DND-41 (cell line): ENCODE data around the gene TTC36.

Source experiments
- ATAC-seq: fragments of 200-7000 bp; cut with Tn5 transposase; 3 replicates; pipeline ENCODE4 v1.9.1; 2021; ENCODE audit warnings: low read depth; ENCODE audit not compliant: insufficient read depth
- DNase-seq: peaks from one replicate; pipeline ENCODE4 v3.0.0-alpha.2; 2020
- H2AFZ ChIP-seq: 2 replicates; pipeline ENCODE4 v1.6.0; 2012; ENCODE audit warnings: low read depth, low read length
- H3K27ac ChIP-seq: 2 replicates; pipeline ENCODE4 v1.5.1; 2012; ENCODE audit warnings: low read length, inconsistent platforms
- H3K27me3 ChIP-seq: fragments of 200-600 bp; sonication (generic); 2 replicates; pipeline ENCODE4 v1.6.0; 2012; ENCODE audit warnings: low read length, mild to moderate bottlenecking, inconsistent platforms; ENCODE audit not compliant: insufficient read depth, poor library complexity
- H3K36me3 ChIP-seq: 2 replicates; pipeline ENCODE4 v1.5.1; 2012; ENCODE audit warnings: low read length, inconsistent platforms; ENCODE audit not compliant: insufficient read depth
- H3K4me1 ChIP-seq: 2 replicates; pipeline ENCODE4 v1.5.1; 2012; ENCODE audit warnings: mild to moderate bottlenecking, low read length; ENCODE audit not compliant: insufficient read depth
- H3K4me2 ChIP-seq: 2 replicates; pipeline ENCODE4 v1.6.0; 2012; ENCODE audit warnings: mild to moderate bottlenecking, moderate library complexity, low read length, inconsistent platforms; ENCODE audit not compliant: insufficient read depth
- H3K4me3 ChIP-seq, 2 experiments: fragments of 200-600 bp in 1 of 2; shearing (Covaris generic) in 1 of 2; 2 replicates each; pipeline ENCODE4 v1.5.1; 2012 to 2016; ENCODE audit warnings: inconsistent platforms in 2 of 2, low read length in 2 of 2, mild to moderate bottlenecking in 2 of 2, low read depth in 1 of 2, moderate library complexity in 1 of 2
- H3K79me2 ChIP-seq: 2 replicates; pipeline ENCODE4 v1.6.0; 2012; ENCODE audit warnings: low read length, inconsistent platforms; ENCODE audit not compliant: insufficient read depth
- H3K9ac ChIP-seq: 2 replicates; pipeline ENCODE4 v1.6.0; 2012; ENCODE audit warnings: low read depth, mild to moderate bottlenecking, inconsistent platforms, low read length, moderate library complexity
- H3K9me3 ChIP-seq: 2 replicates; pipeline ENCODE4 v1.5.1; 2012; ENCODE audit warnings: low read length, moderate library complexity, mild to moderate bottlenecking, inconsistent platforms; ENCODE audit not compliant: insufficient read depth, severe bottlenecking
- H4K20me1 ChIP-seq: 2 replicates; pipeline ENCODE4 v1.6.0; 2012; ENCODE audit warnings: low read length; ENCODE audit not compliant: insufficient read depth
- EZH2 ChIP-seq: IDR thresholded peaks from 3 replicates; pipeline ENCODE4 v1.6.1; 2012; ENCODE audit warnings: borderline replicate concordance, low read depth, mild to moderate bottlenecking, moderate library complexity, low read length, inconsistent platforms; ENCODE audit not compliant: severe bottlenecking
- TF ChIP-seq, protein P1 (sequence below): IDR thresholded peaks from 2 replicates; pipeline ENCODE4 v1.5.1; 2012; ENCODE audit warnings: borderline replicate concordance, low read length, moderate library complexity, mild to moderate bottlenecking; ENCODE audit not compliant: poor library complexity, severe bottlenecking; ENCODE audit errors: extremely low read depth

Gene TTC36

DNA sequence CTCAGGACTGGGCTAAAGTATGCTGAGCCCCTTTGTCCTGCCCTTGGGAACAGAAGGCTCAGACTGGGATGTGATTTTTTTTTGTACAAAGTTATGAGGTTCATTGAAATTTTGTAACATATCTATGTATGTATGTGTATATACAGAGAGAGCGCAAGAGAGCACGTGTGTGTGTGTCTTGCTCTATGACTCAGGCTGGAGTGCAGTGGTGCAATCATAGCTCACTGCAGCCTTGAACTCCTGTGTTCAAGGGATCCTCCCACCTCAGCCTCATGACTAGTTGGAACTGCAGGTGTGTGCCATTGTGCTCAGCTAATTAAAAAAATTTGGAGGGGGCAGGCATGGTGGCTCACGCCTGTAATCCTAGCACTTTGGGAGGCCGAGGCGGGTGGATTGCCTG lies 9.5 kb downstream of the TTC36 start:
- H4K20me1 ChIP-seq: no peaks in the 10 kb centered on the region
- no peaks in the 10 kb centered on the region for H3K36me3 ChIP-seq
- no peaks in the 10 kb centered on the region for H3K27me3 ChIP-seq
- no peak overlapping the region for H3K9ac ChIP-seq
- H3K79me2 ChIP-seq: no peaks in the 10 kb centered on the region
- DNase-seq (no peak), ATAC-seq (no peak)
- H3K9me3 ChIP-seq: no peaks in the 10 kb centered on the region
- H3K4me2 ChIP-seq: no peak overlapping the region
- TF ChIP-seq, protein P1, sequence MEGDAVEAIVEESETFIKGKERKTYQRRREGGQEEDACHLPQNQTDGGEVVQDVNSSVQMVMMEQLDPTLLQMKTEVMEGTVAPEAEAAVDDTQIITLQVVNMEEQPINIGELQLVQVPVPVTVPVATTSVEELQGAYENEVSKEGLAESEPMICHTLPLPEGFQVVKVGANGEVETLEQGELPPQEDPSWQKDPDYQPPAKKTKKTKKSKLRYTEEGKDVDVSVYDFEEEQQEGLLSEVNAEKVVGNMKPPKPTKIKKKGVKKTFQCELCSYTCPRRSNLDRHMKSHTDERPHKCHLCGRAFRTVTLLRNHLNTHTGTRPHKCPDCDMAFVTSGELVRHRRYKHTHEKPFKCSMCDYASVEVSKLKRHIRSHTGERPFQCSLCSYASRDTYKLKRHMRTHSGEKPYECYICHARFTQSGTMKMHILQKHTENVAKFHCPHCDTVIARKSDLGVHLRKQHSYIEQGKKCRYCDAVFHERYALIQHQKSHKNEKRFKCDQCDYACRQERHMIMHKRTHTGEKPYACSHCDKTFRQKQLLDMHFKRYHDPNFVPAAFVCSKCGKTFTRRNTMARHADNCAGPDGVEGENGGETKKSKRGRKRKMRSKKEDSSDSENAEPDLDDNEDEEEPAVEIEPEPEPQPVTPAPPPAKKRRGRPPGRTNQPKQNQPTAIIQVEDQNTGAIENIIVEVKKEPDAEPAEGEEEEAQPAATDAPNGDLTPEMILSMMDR: no peak
- no peak for TF ChIP-seq EZH2
- H3K4me1 ChIP-seq: peaks cover 5% of the 10 kb centered on the region
- no peak overlapping the region for H3K4me3 ChIP-seq
- no peak overlapping the region for H3K27ac ChIP-seq
- H2AFZ ChIP-seq: no peak overlapping the region

DNA sequence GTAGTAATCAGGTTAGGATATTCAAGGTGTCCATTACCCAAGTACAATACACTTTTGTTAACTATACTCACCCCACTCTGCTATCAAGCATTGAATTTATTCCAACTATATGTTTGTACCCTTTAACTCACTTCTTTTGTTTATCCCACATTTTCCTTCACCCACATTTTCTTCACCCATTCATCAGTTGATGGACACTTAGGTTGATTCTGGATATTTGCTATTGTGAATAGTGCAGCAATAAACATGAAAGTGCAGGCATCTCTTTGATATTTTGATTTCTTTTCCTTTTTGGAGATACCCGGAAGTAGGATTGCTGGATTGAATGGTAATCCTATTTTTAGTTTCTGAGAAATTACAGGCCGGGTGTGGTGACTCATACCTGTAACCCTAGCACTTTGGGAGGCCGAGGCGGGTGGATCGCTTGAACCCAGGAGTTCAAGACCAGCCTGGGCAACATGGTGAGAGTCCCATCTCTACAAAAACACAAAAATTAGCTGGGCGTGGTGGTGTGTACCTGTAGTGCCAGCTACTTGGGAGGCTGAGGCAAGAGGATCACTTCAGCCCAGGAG lies 10.2 kb downstream of the TTC36 start:
- Histone ChIP-seq H3K27me3 (no peaks in the 10 kb centered on the region), H3K9me3 (no peaks in the 10 kb centered on the region), H3K4me2 (no peak overlapping the region), H3K36me3 (no peaks in the 10 kb centered on the region), H2AFZ (no peak overlapping the region), H3K27ac (no peak overlapping the region), H3K4me3 (no peak overlapping the region), H4K20me1 (no peaks in the 10 kb centered on the region), H3K4me1 (no peaks in the 10 kb centered on the region), H3K79me2 (no peaks in the 10 kb centered on the region), H3K9ac (no peak overlapping the region)
- ATAC-seq (no peak), DNase-seq (no peak)
- TF ChIP-seq EZH2: no peak
- TF ChIP-seq, protein P1: no peak

DNA sequence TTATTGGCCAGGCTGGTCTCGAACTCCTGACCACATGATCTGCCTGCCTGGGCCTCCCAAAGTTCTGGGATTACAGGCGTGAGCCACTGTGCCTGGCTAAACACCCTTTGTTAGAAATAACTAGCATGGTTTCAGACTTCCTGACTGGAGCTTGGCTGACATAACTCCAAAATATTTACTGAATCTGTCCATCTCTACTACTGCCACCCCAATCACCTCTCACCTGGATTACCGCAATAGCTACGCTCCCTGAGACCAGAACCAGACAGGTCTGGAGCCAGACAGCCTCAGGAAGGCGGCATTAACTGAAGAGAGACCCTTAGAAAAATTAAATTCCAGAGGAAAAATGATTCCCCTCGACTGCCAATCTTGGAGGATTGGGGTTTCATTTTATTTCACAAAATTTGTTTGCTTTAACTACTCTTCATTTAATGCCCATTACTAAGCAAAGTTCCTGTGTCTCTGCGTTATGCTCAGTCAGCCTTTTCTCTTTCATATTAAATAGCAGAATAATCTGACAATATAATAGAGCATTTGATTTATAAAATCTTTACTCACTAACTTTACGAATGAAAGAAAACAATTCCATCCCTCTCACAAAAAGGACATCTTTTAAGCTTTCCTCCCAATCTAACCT lies 16.9 kb downstream of the TTC36 start:
- H3K4me3 ChIP-seq: no peak overlapping the region

More for the DNA sequence above, 16.9 kb downstream of the TTC36 start:
- H3K27me3 ChIP-seq: no peaks in the 10 kb centered on the region
- ATAC-seq (no peak), DNase-seq (no peak)
- no peak for TF ChIP-seq EZH2
- TF ChIP-seq, protein P1: no peak
- peaks cover 8% of the 10 kb centered on the region; the same call in 1 of the 2 replicates for H3K36me3 ChIP-seq
- H2AFZ ChIP-seq: no peak overlapping the region
- H3K9ac ChIP-seq: no peak overlapping the region
- H3K9me3 ChIP-seq: no peaks in the 10 kb centered on the region
- H3K4me2 ChIP-seq: no peak overlapping the region
- H4K20me1 ChIP-seq: no peaks in the 10 kb centered on the region
- no peak overlapping the region for H3K27ac ChIP-seq
- H3K79me2 ChIP-seq: no peaks in the 10 kb centered on the region
- no peaks in the 10 kb centered on the region for H3K4me1 ChIP-seq
